ENCODE results near the gene RFPL4AL1. TPM values are rescaled to one million over a fixed set of nuclear protein-coding genes. Genes with fewer than 3 reads are reported as not detected.

RFPL4AL1 gene
- total RNA-seq, 3 donors from 2014 or later = 0.35 TPM; not detected in 2

GRCh38 chr19:55781112-55781511, 12.2 kb downstream of the RFPL4AL1 start:
- no peak for TF ChIP-seq CTCF (IDR thresholded peaks at IDR 0.05)
- intact Hi-C loops (cut with DNase I, micrococcal nuclease) = no loop called here

GRCh38 chr19:55795021-55795420, 26.1 kb downstream of the RFPL4AL1 start:
- Histone ChIP-seq H3K36me3 (ENCODE audit: low read depth) (no peaks in the 10 kb centered on the region), H3K9me3 (no peaks in the 10 kb centered on the region), H3K4me3 (no peak overlapping the region), H3K4me1 (ENCODE audit: low read depth) (no peaks in the 10 kb centered on the region)
- TF ChIP-seq CTCF (IDR thresholded peaks at IDR 0.05) = no peak
- intact Hi-C loops (cut with DNase I, micrococcal nuclease) = no loop called here
- DNase-seq = no peak
- ATAC-seq = no peak

More at GRCh38 chr19:55781112-55781511, 12.2 kb downstream of the RFPL4AL1 start:
- Histone ChIP-seq H3K4me1 (ENCODE audit: low read depth) (no peaks in the 10 kb centered on the region), H3K4me3 (no peak overlapping the region), H3K9me3 (no peaks in the 10 kb centered on the region), H3K36me3 (ENCODE audit: low read depth) (no peaks in the 10 kb centered on the region)
- ATAC-seq (no peak), DNase-seq (no peak)

GRCh38 chr19:55801416-55801815, 32.5 kb downstream of the RFPL4AL1 start:
- Histone ChIP-seq H3K9me3 (no peaks in the 10 kb centered on the region), H3K4me3 (no peak overlapping the region), H3K4me1 (ENCODE audit: low read depth) (no peaks in the 10 kb centered on the region), H3K36me3 (ENCODE audit: low read depth) (no peaks in the 10 kb centered on the region)
- ATAC-seq = no peak
- no peak for TF ChIP-seq CTCF (IDR thresholded peaks at IDR 0.05)
- no peak for DNase-seq
- intact Hi-C loops (cut with DNase I, micrococcal nuclease) = no loop called here

- no peaks in the 10 kb centered on the region for H3K36me3 ChIP-seq (ENCODE audit: low read depth)
- H3K4me1 ChIP-seq (ENCODE audit: low read depth) = no peaks in the 10 kb centered on the region
- H3K4me3 ChIP-seq = no peak overlapping the region
- ATAC-seq (no peak), DNase-seq (no peak)
- no peaks in the 10 kb centered on the region for H3K9me3 ChIP-seq
- intact Hi-C loops (cut with DNase I, micrococcal nuclease) = no loop called here
- no peak for TF ChIP-seq CTCF (IDR thresholded peaks at IDR 0.05)
These were observed 33.4 kb downstream of the RFPL4AL1 start for GRCh38 chr19:55802281-55802680.

GRCh38 chr19:55809381-55810058, 40.6 kb downstream of the RFPL4AL1 start:
- H3K4me1 ChIP-seq (ENCODE audit: low read depth) = no peaks in the 10 kb centered on the region
- no peaks in the 10 kb centered on the region for H3K36me3 ChIP-seq (ENCODE audit: low read depth)
- ATAC-seq (peak; percentile 99), DNase-seq (peak; percentile 62 to 78 (median 74))
- no peaks in the 10 kb centered on the region for H3K9me3 ChIP-seq
- peak; percentile 27 for TF ChIP-seq CTCF (IDR thresholded peaks at IDR 0.05)
- intact Hi-C loops (cut with DNase I, micrococcal nuclease) = no loop called here
- no peak overlapping the region for H3K4me3 ChIP-seq

Measured in mucosa of descending colon (tissue), 3 donors.